Islet of Langerhans (tissue), 1 donor: ENCODE results near the gene HNRNPCL2.
"Not testable (repeated sequence)": the region's sequence is repeated elsewhere in the genome, so short reads cannot be mapped to it uniquely, and the experiment has no call there.

Experiments used
- FAIRE-seq: peaks from one replicate; lab custom pipeline; 2011; peaks lifted over from hg19 to GRCh38; lab: Jason Lieb, UNC

Gene HNRNPCL2

GRCh38 chr1:13116754-13117153 is at the start of gene HNRNPCL2:
HNRNPCL2 (minus strand) TSS chr1:13116854; CDS start chr1:13116400, 454 bp downstream.
- FAIRE-seq, result not testable (repeated sequence)

DNA sequence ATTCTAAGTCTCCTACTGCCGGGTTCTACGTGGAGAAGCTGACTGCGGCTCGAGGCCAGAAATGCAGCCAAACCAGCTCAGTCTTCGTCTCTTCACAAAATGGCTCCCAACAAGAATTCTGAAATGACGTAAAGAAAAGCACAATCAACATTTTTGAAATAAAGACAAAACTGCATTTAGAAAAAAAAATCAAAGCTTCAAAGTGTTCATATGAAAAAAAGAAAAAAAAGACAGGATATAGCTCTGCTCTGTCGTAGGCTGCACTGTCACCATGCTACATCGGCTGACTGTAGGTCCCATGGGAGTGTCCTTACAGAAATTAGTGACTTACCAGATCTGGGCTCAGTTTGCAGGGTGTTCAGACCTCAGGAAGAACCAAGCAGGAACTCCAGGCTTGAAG is 48.9 kb upstream of the HNRNPCL2 start, which contains the start of gene HNRNPCL4:
Gene HNRNPCL4, minus strand, starts transcription at position 101 of the 400 bp plus-strand sequence. CDS start 164 bp downstream, outside the sequence.
- not testable (repeated sequence) for FAIRE-seq

- not testable (repeated sequence) for FAIRE-seq
Measured at GRCh38 chr1:13155909-13156308, 39.3 kb upstream of the HNRNPCL2 start, which contains the start of gene PRAMEF26. PRAMEF26 (minus strand) TSS chr1:13156009; CDS start chr1:13153095, 2,914 bp downstream.

DNA sequence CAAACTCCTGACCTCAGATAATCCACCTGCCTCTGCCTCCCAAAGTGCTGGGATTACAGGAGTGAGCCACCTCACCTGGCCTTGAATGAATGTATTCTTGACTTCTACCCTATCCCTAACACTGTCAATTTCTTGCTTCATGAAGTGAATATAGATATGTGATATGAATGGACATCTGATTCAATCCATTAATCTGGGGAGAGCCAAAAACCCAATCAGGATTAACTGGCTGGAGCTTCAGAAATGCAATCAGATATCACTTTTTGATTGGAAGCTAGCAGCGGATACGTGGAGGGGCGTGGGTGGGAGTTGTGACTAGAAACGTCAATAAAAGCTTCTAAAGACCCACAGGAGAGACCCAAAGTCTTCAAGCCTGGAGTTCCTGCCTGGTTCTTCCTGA is 46.2 kb downstream of the HNRNPCL2 start, which contains the start of gene PRAMEF25:
Gene PRAMEF25, plus strand, starts transcription at position 301 of the 400 bp plus-strand sequence. CDS start 2,920 bp downstream, outside the sequence.
- not testable (repeated sequence) for FAIRE-seq
